Measurements from ENCODE around the gene RASEF.

Gene RASEF

GRCh38 chr9:83056174-83056573 is 6.8 kb downstream of the RASEF start:
- no peak for DNase-seq (ENCODE audit: low read depth)

DNA sequence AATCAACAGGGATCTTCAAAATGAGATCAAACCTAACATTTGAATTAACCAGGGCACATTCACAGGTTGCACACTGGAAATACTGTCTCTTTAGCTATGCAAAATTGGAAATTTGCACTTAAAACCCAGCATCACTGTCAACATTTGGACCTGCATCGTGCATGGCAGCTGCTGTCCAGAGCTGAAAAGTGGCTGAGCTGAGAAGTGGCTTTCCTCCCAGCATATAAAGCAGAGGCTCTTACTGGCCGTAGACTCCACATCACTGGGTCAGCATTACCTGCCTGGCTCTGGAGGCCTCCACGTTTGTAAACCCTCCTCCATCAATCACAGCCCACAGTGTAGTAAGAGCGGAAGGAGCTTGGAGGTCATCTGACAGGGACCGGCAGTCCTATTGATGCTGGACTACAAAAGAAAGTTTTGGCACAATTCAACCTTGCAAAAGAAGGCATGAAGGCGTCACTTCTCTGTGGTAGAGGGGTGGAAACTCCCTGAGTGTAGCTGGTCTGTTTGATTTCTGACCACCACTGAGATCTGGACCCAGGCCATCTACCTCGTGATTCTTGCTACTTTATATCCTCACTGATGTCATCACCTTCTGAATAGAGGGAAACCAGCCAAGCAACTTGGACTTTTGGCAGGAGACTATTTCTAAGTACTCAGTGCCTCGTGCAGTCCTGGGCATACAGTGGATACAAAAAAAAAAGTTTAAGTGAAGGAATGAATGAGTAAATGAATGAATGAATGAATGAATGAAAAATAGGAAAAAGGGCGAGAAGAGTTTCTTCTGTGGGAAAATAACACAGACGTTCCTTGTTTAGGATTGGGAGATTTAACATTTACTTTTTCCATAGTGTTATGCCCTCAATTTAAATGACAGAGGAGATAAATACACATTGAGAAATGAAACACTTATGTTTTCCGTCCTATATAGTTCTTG is 14.8 kb downstream of the RASEF start:
- no peak for DNase-seq (ENCODE audit: low read depth)

- no peak for DNase-seq (ENCODE audit: low read depth)
Observed at GRCh38 chr9:83043597-83043996, 19.3 kb downstream of the RASEF start.

DNA sequence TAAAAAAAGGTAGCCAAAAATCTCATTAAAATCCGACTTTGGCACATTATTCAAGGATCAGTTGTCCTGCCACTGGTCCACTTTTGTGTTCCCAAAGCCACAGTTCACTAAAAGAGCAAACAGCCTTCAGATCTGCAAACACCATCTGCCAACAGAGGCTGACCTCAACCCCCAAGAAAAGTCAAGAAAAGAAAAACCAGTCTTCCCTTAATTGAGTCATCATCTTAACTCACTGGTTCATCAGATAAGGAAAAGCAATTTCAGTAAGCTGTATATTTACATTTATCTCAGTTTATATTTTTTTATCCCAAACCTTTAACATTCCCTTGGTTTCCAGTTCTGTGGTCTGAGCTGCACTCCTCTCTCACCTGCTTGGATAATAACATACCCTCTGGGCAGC is 21.2 kb downstream of the RASEF start:
- DNase-seq (ENCODE audit: low read depth): no peak

- no peak for DNase-seq (ENCODE audit: low read depth)
Observed at GRCh38 chr9:83039303-83039702, 23.6 kb downstream of the RASEF start.

DNA sequence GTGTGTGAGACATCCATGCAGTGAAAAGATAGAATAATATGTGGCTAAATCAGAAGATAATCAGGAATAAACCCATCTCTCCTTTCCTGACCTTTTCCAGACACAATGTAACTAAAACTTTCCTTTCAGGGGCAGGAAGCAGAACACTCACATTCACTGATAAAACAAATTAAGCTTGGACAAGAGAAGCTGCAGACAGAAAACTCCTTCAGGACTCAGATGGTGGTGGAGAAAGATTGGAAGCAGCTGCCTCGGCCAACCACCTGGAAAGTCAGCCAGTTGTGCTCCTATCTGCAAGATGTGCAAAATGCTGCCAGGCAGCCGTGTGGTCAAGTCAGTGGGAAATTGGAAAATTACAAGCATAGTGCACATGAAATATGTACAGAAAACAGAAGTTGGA is 26.9 kb downstream of the RASEF start:
- DNase-seq (ENCODE audit: low read depth): no peak

DNA sequence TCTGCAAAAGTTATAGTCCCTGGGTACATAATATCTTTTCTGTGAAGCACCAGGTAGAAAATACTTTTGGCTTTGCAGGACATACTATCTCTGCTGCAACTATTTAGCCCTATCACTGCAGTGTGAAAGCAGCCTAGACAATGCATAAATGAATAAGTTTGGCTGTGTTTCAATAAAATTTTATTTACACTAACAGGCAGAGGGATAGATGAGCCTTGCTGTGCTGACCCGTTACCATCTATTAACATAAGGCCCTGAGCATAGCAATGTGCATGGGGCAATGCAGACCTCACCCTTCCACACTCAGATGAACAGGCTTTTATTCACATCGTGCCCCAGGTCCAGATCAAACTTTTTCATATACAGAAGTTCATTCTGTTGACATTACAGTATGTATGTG is 27.8 kb downstream of the RASEF start:
- no peak for DNase-seq (ENCODE audit: low read depth)

GRCh38 chr9:83034587-83034986 is 28.4 kb downstream of the RASEF start:
- no peak for DNase-seq (ENCODE audit: low read depth)

DNA sequence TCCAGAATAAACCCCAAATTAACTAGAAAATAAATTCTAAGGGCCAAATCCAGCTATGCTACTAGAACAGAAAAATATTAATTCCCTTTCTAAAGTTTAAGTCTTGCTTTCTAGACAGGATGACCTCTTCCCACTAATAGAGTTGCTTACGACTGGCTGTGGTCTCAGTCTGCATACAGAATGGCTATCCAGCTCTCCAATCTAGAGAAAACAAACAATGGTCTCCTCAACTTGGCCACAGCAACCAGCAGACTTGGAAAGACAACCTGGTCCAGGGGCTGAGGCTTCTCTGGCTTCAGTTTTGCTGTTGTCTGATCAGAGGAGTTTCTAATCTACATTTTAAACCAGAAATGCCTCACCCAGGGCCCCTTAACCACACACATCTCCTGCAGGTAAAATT is 28.9 kb downstream of the RASEF start:
- no peak for DNase-seq (ENCODE audit: low read depth)

- no peak for DNase-seq (ENCODE audit: low read depth)
Observed at GRCh38 chr9:83032065-83032625, 30.8 kb downstream of the RASEF start.

GRCh38 chr9:83030391-83031107 is 32.4 kb downstream of the RASEF start:
- DNase-seq (ENCODE audit: low read depth): no peak

GRCh38 chr9:83029531-83030137 is 33.3 kb downstream of the RASEF start:
- DNase-seq (ENCODE audit: low read depth): no peak

DNA sequence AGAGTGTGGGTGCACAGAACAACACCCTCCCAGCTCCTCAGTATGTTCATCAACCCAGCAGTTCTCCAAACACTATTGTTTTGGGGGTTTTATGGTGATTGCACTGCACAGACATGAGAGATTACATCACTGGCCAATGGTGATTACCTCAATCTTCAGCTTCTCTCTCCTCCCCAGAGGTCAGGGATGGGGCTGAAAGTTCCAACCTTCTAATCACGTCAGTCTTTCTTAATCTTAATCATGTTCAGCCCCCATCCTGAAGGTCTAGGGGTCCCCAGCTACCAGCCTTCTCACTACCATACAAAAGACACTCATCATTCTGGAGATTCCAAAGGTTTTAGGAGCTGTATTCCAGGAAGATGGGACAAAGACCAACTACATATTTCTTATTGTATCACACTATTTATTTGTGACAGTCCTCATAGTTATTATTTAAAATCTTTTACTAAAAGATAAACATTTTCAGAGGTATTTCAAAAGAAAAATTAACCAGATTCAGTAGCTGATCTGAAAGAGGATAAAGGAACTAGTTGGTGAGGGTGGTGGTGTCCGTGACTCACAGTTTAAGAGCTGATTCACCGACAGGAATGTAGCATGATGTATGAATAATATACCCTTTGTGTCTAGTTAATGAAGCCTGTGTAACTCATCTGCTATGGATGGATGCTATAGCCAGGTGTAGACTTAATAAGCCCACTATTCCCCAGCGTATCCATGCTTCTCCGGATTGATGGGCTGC is 35.6 kb downstream of the RASEF start:
- no peak for DNase-seq (ENCODE audit: low read depth)

- no peak for DNase-seq (ENCODE audit: low read depth)
Observed at GRCh38 chr9:83024506-83025125, 38.3 kb downstream of the RASEF start.

DNA sequence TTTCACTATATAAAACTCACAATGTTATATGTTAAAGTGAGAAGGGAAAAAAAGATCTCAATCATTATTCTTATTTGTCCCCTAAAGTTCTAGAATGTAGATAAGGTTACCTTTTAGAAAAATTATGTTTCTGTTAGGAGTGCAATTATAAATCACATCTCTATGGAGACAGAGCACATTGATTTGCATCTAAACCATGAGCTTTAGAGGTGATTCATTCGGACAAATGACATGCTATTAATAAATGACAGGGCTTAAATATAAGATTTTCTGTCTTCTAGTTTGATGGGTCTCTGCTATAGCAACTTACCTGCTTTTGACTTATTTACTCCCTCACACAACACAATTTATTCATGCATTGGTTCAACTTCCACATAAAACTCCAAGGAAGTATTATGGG is 39.8 kb downstream of the RASEF start:
- no peak for DNase-seq (ENCODE audit: low read depth)

DNA sequence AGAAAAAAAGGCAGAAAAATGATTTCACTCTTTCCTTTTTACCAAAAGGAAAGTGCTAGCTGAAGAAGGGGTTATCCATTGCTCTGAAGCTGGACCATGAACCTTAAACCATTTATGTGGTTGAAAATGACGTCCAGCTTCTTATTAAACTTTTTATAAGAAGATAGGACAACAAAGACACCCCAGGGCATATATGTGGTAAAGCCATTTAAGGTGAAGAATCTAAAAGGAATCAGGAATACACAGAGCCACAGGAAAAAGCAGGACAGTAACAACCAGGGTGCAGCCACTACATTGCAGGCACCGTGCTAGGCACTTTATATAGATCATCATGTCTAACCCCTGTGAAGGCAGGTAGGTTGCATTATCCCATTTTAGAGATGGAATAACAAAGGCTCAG is 42.1 kb downstream of the RASEF start:
- no peak for DNase-seq (ENCODE audit: low read depth)

DNA sequence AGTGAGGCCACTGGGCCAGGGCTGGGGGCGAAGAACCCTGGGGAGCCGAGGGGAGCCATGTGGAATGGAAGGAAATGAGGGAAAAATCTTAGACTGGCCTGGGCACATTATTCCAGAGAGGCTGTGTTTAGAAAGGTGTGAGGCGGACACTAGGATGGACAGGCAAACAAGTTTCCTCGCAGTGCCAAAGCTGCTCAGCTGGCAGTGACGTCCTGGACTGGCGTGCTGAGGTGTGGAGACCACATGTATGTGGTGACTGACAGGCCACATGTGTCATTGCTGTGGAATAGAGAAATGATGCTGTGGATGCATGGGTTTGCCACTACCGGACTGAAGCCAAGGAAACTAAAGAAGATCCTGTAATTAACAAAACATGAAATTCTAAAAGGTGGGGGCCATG is 42.6 kb downstream of the RASEF start:
- no peak for DNase-seq (ENCODE audit: low read depth)

GRCh38 chr9:83019246-83019645 is 43.7 kb downstream of the RASEF start:
- DNase-seq (ENCODE audit: low read depth): no peak

DNA sequence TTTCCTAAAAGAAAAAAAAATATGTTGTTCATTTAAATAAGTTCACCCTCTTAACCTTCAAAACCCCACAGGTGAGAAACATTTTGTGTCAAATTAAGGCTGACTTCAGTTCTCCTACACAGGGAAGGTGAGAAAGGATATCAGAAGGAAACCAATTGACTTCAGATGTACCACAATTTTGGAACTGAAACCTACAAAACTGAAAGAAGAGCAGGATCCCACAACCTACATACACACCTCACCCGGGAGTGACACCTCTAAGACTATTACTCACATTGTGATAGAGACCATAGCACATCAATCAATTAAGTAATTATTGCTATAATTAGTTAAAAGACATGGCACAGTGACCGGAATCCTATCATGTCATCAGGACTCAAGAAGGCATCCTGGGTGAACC is 47.0 kb downstream of the RASEF start:
- no peak for DNase-seq (ENCODE audit: low read depth)

DNA sequence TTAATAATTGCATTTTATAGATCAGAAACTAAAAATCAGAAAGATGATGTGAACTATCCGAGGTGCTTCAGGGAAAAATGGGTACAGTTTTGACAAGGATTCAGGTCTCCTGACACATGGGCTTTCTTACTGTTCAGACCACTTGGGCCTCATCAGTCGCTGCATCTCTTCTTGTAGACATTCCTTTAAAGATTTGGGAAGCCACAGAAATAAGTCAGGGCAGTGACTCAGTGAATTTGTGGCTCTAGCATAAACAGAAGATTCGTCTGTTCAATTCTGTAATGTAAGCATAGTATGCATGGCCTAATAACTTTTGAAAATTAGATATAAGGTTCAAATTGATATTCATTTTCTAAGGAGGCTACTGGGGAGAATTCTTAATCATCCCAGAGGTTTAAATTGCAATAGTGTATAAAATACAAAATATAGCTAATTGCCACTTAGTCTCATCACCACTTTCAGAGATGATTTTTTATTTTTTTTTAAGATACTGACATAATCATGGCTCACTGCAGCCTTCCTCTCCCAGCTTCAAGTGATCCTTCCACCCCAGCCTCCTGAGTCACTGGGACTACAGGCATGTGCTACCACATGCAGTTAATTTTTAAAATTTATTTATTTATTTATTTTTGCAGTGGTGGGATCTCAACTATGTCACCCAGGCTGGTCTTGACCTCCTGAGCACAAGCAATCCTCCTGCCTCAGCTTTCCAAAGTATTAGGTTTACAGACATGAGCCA is 48.9 kb downstream of the RASEF start:
- DNase-seq (ENCODE audit: low read depth): no peak
